Measurements from ENCODE around the gene MAP3K7CL.

GRCh38 chr21:29144736-29145353 lies 14.4 kb downstream of the MAP3K7CL start:
- TF ChIP-seq CTCF (IDR thresholded peaks at IDR 0.05; ENCODE audit: low read depth, low read length, missing input control) (no peak), ZBTB33 (IDR thresholded peaks at IDR 0.05) (no peak), RXRA (IDR thresholded peaks at IDR 0.05) (no peak), REST (IDR thresholded peaks at IDR 0.05) (no peak)
